ENCODE data around the gene MGLL. TPM values are rescaled to one million over a fixed set of nuclear protein-coding genes. Genes with fewer than 3 reads are reported as not detected.

Gene MGLL
- total RNA-seq, 2 experiments from 2014 or later = 0.28 to 0.38 TPM

GRCh38 chr3:127647845-127648204, 174.5 kb downstream of the MGLL start:
- H3K27ac Mint-ChIP-seq = no peak overlapping the region
- H3K9me3 ChIP-seq (ENCODE audit: control insufficient read depth in 1 of 2, insufficient read depth in 1 of 2, low read length in 2 of 2) = no peaks in the 10 kb centered on the region
- no peak overlapping the region for H3K27ac ChIP-seq (ENCODE audit: low read depth in 1 of 2, low read length in 2 of 2)
- H3K4me3 Mint-ChIP-seq = no peak overlapping the region
- no peaks in the 10 kb centered on the region for H3K9me3 Mint-ChIP-seq
- H3K4me1 ChIP-seq (ENCODE audit: insufficient read depth, low read length) = peaks cover 4% of the 10 kb centered on the region
- ATAC-seq (ENCODE audit: poor library complexity) (no peak), DNase-seq (no peak)
- H3K4me3 ChIP-seq (ENCODE audit: low read length) = no peak overlapping the region
- ChIA-PET POLR2A (no interaction called here), CTCF (interaction anchor here (0.9 kb wide), 1 partner anchor 73 kb away, joined by 4 read pairs; no protein-coding TSS in a partner anchor)
- no peaks in the 10 kb centered on the region for H3K36me3 Mint-ChIP-seq (ENCODE audit: low read depth)
- no peaks in the 10 kb centered on the region for H3K27me3 ChIP-seq (ENCODE audit: control insufficient read depth in 1 of 2, insufficient read depth in 2 of 2, low read length in 2 of 2)
- H3K27me3 Mint-ChIP-seq = no peaks in the 10 kb centered on the region
- no peaks in the 10 kb centered on the region for H3K36me3 ChIP-seq (ENCODE audit: insufficient read depth, low read length)
- no peaks in the 10 kb centered on the region for H3K4me1 Mint-ChIP-seq (ENCODE audit: low read depth)
- no peak for TF ChIP-seq CTCF (IDR thresholded peaks at IDR 0.05)
- intact Hi-C loops (cut with DNase I, micrococcal nuclease) = no loop called here

- ChIA-PET CTCF (interaction anchor here (0.9 kb wide), 1 partner anchor 72 kb away, joined by 4 read pairs; no protein-coding TSS in a partner anchor), POLR2A (no interaction called here)
- DNase-seq = no peak
- no peaks in the 10 kb centered on the region for H3K27me3 ChIP-seq (ENCODE audit: control insufficient read depth in 1 of 2, insufficient read depth in 2 of 2, low read length in 2 of 2)
- H3K4me1 ChIP-seq (ENCODE audit: insufficient read depth, low read length) = peaks cover 3% of the 10 kb centered on the region
- no peak overlapping the region for H3K4me3 ChIP-seq (ENCODE audit: low read length)
- no peaks in the 10 kb centered on the region for H3K36me3 ChIP-seq (ENCODE audit: insufficient read depth, low read length)
- H3K27ac ChIP-seq (ENCODE audit: low read depth in 1 of 2, low read length in 2 of 2) = no peak overlapping the region
- no peak overlapping the region for H3K4me3 Mint-ChIP-seq
- no peaks in the 10 kb centered on the region for H3K9me3 Mint-ChIP-seq
- TF ChIP-seq CTCF (IDR thresholded peaks at IDR 0.05) = no peak
- no peaks in the 10 kb centered on the region for H3K9me3 ChIP-seq (ENCODE audit: control insufficient read depth in 1 of 2, insufficient read depth in 1 of 2, low read length in 2 of 2)
- H3K36me3 Mint-ChIP-seq (ENCODE audit: low read depth) = no peaks in the 10 kb centered on the region
- no peak for ATAC-seq (ENCODE audit: poor library complexity)
- no peak overlapping the region for H3K27ac Mint-ChIP-seq
- intact Hi-C loops (cut with DNase I, micrococcal nuclease) = no loop called here
- H3K4me1 Mint-ChIP-seq (ENCODE audit: low read depth) = no peaks in the 10 kb centered on the region
- no peaks in the 10 kb centered on the region for H3K27me3 Mint-ChIP-seq
These were observed 175.0 kb downstream of the MGLL start for GRCh38 chr3:127647166-127647844.

- Histone ChIP-seq H3K4me1 (ENCODE audit: insufficient read depth, low read length) (no peaks in the 10 kb centered on the region), H3K4me3 (ENCODE audit: low read length) (no peak overlapping the region), H3K36me3 (ENCODE audit: insufficient read depth, low read length) (no peaks in the 10 kb centered on the region), H3K9me3 (ENCODE audit: control insufficient read depth in 1 of 2, insufficient read depth in 1 of 2, low read length in 2 of 2) (no peaks in the 10 kb centered on the region), H3K27ac (ENCODE audit: low read depth in 1 of 2, low read length in 2 of 2) (no peak overlapping the region), H3K27me3 (ENCODE audit: control insufficient read depth in 1 of 2, insufficient read depth in 2 of 2, low read length in 2 of 2) (no peaks in the 10 kb centered on the region)
- ChIA-PET POLR2A (no interaction called here), CTCF (interaction anchor here (0.9 kb wide), 1 partner anchor 72 kb away, joined by 4 read pairs; no protein-coding TSS in a partner anchor)
- H3K27ac Mint-ChIP-seq = no peak overlapping the region
- no peaks in the 10 kb centered on the region for H3K4me1 Mint-ChIP-seq (ENCODE audit: low read depth)
- no peaks in the 10 kb centered on the region for H3K36me3 Mint-ChIP-seq (ENCODE audit: low read depth)
- DNase-seq (no peak), ATAC-seq (ENCODE audit: poor library complexity) (no peak)
- H3K27me3 Mint-ChIP-seq = no peaks in the 10 kb centered on the region
- no peak overlapping the region for H3K4me3 Mint-ChIP-seq
- no peak for TF ChIP-seq CTCF (IDR thresholded peaks at IDR 0.05)
- intact Hi-C loops (cut with DNase I, micrococcal nuclease) = no loop called here
- H3K9me3 Mint-ChIP-seq = no peaks in the 10 kb centered on the region
These were observed 175.7 kb downstream of the MGLL start for GRCh38 chr3:127646501-127647046.

All from CD4-positive, alpha-beta T cell (primary cell).